GM18505 (cell line): ENCODE results near the gene KRT33B.
"Not testable (repeated sequence)": the region's sequence is repeated elsewhere in the genome, so short reads cannot be mapped to it uniquely, and the experiment has no call there.

Experiments used
- ATAC-seq: cut with Tn5 transposase; IDR thresholded peaks from one replicate; pipeline ENCODE4 v1.9.1; 2021; ENCODE audit not compliant: unreplicated experiment
- POLR2A ChIP-seq: IDR thresholded peaks from 4 replicates; pipeline ENCODE4 v1.6.1; 2011; ENCODE audit warnings: borderline replicate concordance; ENCODE audit not compliant: insufficient read depth, insufficient read length; ENCODE audit errors: extremely low read depth

KRT33B gene

GRCh38 chr17:41403404-41404023 lies 33.9 kb upstream of the KRT33B start:
- ATAC-seq = no peak

GRCh38 chr17:41402161-41402560 lies 32.5 kb upstream of the KRT33B start:
- no peak for ATAC-seq
- no peak for TF ChIP-seq POLR2A

More at GRCh38 chr17:41403404-41404023, 33.9 kb upstream of the KRT33B start:
- TF ChIP-seq POLR2A = no peak

GRCh38 chr17:41396996-41397660 lies 27.5 kb upstream of the KRT33B start, which contains the start of gene KRT31:
TSS of gene KRT31 (minus strand) at chr17:41397608. CDS start at chr17:41397539, 69 bp downstream.
- ATAC-seq = no peak
- TF ChIP-seq POLR2A = no peak

GRCh38 chr17:41396340-41396739 lies 26.7 kb upstream of the KRT33B start:
- no peak for ATAC-seq
- no peak for TF ChIP-seq POLR2A

GRCh38 chr17:41395611-41396010 lies 26.0 kb upstream of the KRT33B start:
- no peak for ATAC-seq
- TF ChIP-seq POLR2A = no peak

- not testable (repeated sequence) for ATAC-seq
These were observed 25.4 kb upstream of the KRT33B start for GRCh38 chr17:41395044-41395443.

- ATAC-seq = no peak
- no peak for TF ChIP-seq POLR2A
These were observed 24.8 kb upstream of the KRT33B start for GRCh38 chr17:41394254-41394996.

- ATAC-seq = no peak
- TF ChIP-seq POLR2A = no peak
These were observed 24.2 kb upstream of the KRT33B start for GRCh38 chr17:41393826-41394225.

GRCh38 chr17:41393294-41393693 lies 23.7 kb upstream of the KRT33B start:
- no peak for ATAC-seq
- TF ChIP-seq POLR2A = no peak

GRCh38 chr17:41392278-41392677 lies 22.7 kb upstream of the KRT33B start:
- no peak for TF ChIP-seq POLR2A
- no peak for ATAC-seq

GRCh38 chr17:41391535-41391934 lies 21.9 kb upstream of the KRT33B start:
- no peak for TF ChIP-seq POLR2A
- no peak for ATAC-seq

GRCh38 chr17:41390411-41390938 lies 20.9 kb upstream of the KRT33B start:
- ATAC-seq = no peak
- no peak for TF ChIP-seq POLR2A

GRCh38 chr17:41387670-41388069 lies 18.1 kb upstream of the KRT33B start:
- ATAC-seq = no peak
- no peak for TF ChIP-seq POLR2A
